Kidney (tissue), 14 donors: ENCODE results near the gene GPBP1L1. TPM values are rescaled to one million over a fixed set of nuclear protein-coding genes. Genes with fewer than 3 reads are reported as not detected.

ENCODE experiments used
- DNase-seq, 5 donors: peaks; one replicate each; pipeline ENCODE4 v3.0.0-alpha.2; 2013 to 2020
- FAIRE-seq: peaks from 2 replicates; lab custom pipeline; 2012; peaks lifted over from hg19 to GRCh38; lab: Jason Lieb, UNC
- H3K27ac ChIP-seq, 2 donors: one replicate each; pipeline ENCODE4 v1.7.0; 2013; ENCODE audit warnings: low read depth in 2 of 2, low read length in 2 of 2, inconsistent platforms in 1 of 2
- H3K27me3 ChIP-seq: one replicate; pipeline ENCODE4 v1.7.1; 2013; ENCODE audit warnings: low read length, inconsistent platforms; ENCODE audit not compliant: control insufficient read depth, insufficient read depth
- H3K36me3 ChIP-seq, 3 donors: one replicate each; pipeline versions ENCODE4 v1.7.0 to v1.7.1; 2013; ENCODE audit warnings: low read length in 3 of 3, control low read depth in 1 of 3, inconsistent platforms in 1 of 3; ENCODE audit not compliant: insufficient read depth in 3 of 3, control insufficient read depth in 2 of 3
- H3K4me1 ChIP-seq, 3 donors: one replicate each; pipeline versions ENCODE4 v1.7.0 to v1.7.1; 2013; ENCODE audit warnings: low read length in 3 of 3, inconsistent platforms in 1 of 3, low read depth in 1 of 3; ENCODE audit not compliant: control insufficient read depth in 2 of 3, insufficient read depth in 2 of 3
- H3K4me3 ChIP-seq, 3 donors: one replicate each; pipeline versions ENCODE4 v1.7.0 to v1.8.1; 2013; ENCODE audit warnings: low read length in 3 of 3, control low read depth in 1 of 3, inconsistent platforms in 1 of 3
- H3K9ac ChIP-seq, 3 donors: one replicate each; pipeline versions ENCODE4 v1.7.0 to v1.7.1; 2013; ENCODE audit warnings: low read length in 3 of 3, control low read depth in 1 of 3, inconsistent platforms in 1 of 3
- H3K9me3 ChIP-seq, 3 donors: one replicate each; pipeline versions ENCODE4 v1.7.0 to v1.7.1; 2013; ENCODE audit warnings: low read length in 3 of 3, control low read depth in 1 of 3, inconsistent platforms in 1 of 3; ENCODE audit not compliant: control insufficient read depth in 2 of 3, insufficient read depth in 1 of 3
- intact Hi-C: fragments of 100-400 bp; cut with DNase I; formaldehyde crosslinking; loops from one replicate; pipeline ENCODE4 v1.11.1; 2022
- polyA plus RNA-seq: library from polyadenylated mRNA; stranded (reverse); fragments of 350-450 nt; fragmentation: Illumina TruSeq; extraction: RNeasy Lipid Tissue Mini Kit (QIAGEN cat#74804); gene quantifications from one replicate; pipeline ENCODE4 v1.2.3, GENCODE V29; 2014; ENCODE audit warnings: low read depth, low replicate concordance; ENCODE audit not compliant: insufficient read depth
- total RNA-seq: library from RNA; stranded (reverse); fragmentation: NEBNext Ultra II Directional; extraction: Animal tissue kit (Norgen Biotek cat#: 25700); gene quantifications from one replicate; pipeline ENCODE4 v1.2.1, GENCODE V29; 2021
- TF ChIP-seq, protein P1 (sequence below): IDR thresholded peaks from 3 replicates; pipeline ENCODE4 v1.5.1; 2012; ENCODE audit warnings: mild to moderate bottlenecking, moderate library complexity, borderline replicate concordance; ENCODE audit not compliant: insufficient read depth; ENCODE audit errors: extremely low read depth
- donor health status: control.
- donor health status: control.
- donor health status: control.
- donor health status: control.
- donor health status: control.
- donor health status: DM: yes; HTN: yes; CAD: no.
- donor health status: Normal renal cell carcinoma (clear cell type).

Gene GPBP1L1
- total and polyA plus RNA-seq, 2 donors from 2014 or later = 59.1 to 146 TPM

DNA sequence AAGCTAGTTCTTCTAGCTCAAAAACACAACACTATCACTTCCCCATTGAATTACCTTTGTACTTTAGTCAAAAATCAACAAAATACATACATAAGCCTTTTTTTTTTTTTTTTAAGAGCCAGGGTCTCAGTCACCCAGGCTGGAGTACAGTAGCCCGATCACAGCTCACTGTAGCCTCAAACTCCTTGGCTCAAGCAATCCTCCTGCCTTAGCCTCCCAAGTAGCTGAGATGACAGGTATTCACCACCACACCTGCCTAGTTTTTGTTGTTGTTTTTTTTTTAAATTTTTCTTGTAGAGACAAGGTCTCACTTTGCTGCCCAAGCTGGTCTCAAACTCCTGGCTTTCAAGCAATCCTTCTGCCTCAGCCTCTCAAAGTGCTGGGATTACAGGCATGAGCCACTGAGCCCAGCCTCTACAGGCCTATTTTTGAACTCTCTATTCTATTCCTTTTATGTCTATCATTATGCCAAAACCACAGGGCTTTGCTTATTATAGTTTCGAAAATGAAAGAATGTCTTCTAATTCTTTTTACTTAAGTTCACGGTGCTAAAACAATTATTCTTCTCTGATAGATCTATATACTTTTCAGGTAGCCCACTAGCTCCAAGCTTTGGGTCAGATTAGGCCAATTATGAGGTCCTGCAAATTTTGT lies 29.6 kb downstream of the GPBP1L1 start:
- Histone ChIP-seq H3K36me3 (peaks cover 7 to 66% (median 26%) of the 10 kb centered on the region in 3 donors), H3K4me3 (no peak overlapping the region), H3K27me3 (no peaks in the 10 kb centered on the region), H3K4me1 (no peaks in the 10 kb centered on the region), H3K9ac (no peak overlapping the region), H3K9me3 (no peaks in the 10 kb centered on the region), H3K27ac (no peak overlapping the region)
- DNase-seq = no peak
- intact Hi-C loops = no loop called here
- no peak for FAIRE-seq
- TF ChIP-seq, protein P1, sequence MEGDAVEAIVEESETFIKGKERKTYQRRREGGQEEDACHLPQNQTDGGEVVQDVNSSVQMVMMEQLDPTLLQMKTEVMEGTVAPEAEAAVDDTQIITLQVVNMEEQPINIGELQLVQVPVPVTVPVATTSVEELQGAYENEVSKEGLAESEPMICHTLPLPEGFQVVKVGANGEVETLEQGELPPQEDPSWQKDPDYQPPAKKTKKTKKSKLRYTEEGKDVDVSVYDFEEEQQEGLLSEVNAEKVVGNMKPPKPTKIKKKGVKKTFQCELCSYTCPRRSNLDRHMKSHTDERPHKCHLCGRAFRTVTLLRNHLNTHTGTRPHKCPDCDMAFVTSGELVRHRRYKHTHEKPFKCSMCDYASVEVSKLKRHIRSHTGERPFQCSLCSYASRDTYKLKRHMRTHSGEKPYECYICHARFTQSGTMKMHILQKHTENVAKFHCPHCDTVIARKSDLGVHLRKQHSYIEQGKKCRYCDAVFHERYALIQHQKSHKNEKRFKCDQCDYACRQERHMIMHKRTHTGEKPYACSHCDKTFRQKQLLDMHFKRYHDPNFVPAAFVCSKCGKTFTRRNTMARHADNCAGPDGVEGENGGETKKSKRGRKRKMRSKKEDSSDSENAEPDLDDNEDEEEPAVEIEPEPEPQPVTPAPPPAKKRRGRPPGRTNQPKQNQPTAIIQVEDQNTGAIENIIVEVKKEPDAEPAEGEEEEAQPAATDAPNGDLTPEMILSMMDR = no peak

DNA sequence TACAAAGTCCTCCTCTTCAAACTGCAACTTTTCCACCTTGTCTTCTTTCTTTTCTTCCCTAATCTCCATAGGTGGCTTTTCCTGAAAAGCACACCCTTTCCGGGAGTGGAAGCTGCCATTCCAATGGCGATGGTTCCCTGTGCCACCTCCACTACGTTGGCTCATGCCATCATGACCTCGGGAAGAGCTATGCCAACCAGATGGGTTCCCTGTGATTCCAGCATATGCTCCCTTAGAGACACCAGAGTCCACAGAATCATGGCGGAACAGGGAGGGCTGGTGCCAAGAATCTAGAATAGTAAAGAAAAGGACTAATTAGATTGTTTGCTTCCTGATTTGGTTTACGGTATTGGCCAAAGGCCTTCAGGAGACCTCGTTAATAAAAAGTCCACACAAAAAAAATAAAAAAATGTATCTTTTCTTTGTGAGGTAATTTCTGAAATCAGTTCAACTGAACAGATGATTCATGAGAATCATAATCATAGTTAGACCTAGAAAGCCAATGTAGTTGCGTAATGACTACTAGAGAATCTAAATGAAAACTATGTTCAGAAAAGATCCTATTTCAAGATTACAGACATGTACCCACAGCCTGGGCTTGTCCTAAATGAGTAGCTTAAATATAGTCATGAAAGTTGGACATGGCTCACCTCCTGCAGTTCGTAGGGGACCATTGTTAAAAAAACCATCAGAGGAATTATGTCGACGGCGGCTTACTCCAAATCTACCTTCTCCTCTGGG lies 31.6 kb downstream of the GPBP1L1 start:
- Histone ChIP-seq H3K9me3 (no peaks in the 10 kb centered on the region), H3K4me3 (no peak overlapping the region), H3K4me1 (no peaks in the 10 kb centered on the region), H3K9ac (no peak overlapping the region), H3K27ac (no peak overlapping the region), H3K27me3 (no peaks in the 10 kb centered on the region), H3K36me3 (peaks cover 16 to 70% (median 34%) of the 10 kb centered on the region in 3 donors)
- intact Hi-C loops = no loop called here
- TF ChIP-seq, protein P1 = no peak
- no peak for DNase-seq
- FAIRE-seq = no peak

DNA sequence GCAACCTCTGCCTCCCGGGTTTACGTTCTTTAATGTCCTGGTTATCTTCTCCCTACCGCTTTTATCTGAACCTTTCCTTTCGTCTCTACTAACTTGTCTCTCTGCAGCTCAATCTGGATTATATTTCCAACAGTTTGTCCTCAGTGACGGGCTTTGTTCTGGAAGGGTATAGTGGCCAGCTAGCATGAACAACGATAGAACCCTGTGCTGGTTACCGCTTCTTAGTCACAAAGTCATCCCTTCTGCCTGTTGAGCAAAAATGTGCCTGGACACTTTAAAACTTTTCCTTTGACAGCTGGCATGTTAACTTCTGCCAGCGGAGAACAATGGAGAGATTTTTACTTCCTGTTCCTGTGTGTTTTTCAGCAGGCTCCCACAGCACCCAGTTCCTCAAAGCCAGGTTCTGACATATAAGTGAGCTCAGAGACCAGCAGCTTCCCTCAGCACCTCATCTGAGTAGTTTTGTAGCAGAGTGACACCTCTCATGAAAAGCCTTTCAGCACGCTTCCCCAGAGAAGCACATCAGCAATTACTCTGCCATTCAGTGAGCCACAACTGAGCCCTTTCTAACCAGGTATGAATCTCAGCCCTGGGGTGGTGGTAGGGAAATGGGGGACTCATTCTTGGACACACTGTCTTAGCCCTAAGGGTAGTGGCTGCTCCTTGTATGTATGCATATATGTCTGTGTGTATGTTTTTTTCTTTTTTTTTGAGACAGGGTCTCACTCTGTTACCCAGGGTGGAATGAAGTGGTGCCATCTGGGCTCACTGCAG lies 38.9 kb downstream of the GPBP1L1 start:
- Histone ChIP-seq H3K9me3 (no peaks in the 10 kb centered on the region), H3K9ac (no peak overlapping the region), H3K4me3 (no peak overlapping the region), H3K27me3 (no peaks in the 10 kb centered on the region), H3K36me3 (peaks cover 11 to 14% (median 12%) of the 10 kb centered on the region in 3 donors), H3K27ac (no peak overlapping the region), H3K4me1 (peaks cover 0 to 7% (median 0%) of the 10 kb centered on the region in 3 donors)
- intact Hi-C loops = no loop called here
- DNase-seq = no peak
- TF ChIP-seq, protein P1 = no peak
- no peak for FAIRE-seq
